22Rv1 (cell line): ENCODE data around the gene LRMDA.
"Not testable (repeated sequence)": the region's sequence is repeated elsewhere in the genome, so short reads cannot be mapped to it uniquely, and the experiment has no call there.

Experiments used
- CTCF ChIP-seq: fragments of 450-650 bp; IDR thresholded peaks from 2 replicates; pipeline ENCODE4 v1.5.1; 2017; ENCODE audit warnings: mild to moderate bottlenecking
- ZFX ChIP-seq: fragments of 450-650 bp; IDR thresholded peaks from 2 replicates; pipeline ENCODE4 v1.6.1; 2017; ENCODE audit warnings: antibody characterized with exemption, borderline replicate concordance

DNA sequence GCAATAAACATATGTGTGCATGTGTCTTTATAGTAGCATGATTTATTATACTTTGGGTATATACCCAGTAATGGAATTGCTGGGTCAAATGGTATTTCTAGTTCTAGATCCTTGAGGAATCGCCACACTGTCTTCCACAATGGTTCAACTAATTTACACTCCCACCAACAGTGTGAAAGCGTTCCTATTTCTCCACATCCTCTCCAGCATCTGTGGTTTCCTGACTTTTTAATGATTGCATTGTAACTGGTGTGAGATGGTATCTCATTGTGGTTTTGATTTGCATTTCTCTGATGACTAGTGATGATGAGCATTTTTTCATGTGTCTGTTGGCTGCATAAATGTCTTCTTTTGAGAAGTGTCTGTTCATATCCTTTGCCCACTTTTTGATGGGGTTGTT lies 84.7 kb downstream of the LRMDA start:
- TF ChIP-seq CTCF, ZFX: not testable (repeated sequence)
